Measurements from ENCODE around the gene ZBTB16.

ZBTB16 gene

DNA sequence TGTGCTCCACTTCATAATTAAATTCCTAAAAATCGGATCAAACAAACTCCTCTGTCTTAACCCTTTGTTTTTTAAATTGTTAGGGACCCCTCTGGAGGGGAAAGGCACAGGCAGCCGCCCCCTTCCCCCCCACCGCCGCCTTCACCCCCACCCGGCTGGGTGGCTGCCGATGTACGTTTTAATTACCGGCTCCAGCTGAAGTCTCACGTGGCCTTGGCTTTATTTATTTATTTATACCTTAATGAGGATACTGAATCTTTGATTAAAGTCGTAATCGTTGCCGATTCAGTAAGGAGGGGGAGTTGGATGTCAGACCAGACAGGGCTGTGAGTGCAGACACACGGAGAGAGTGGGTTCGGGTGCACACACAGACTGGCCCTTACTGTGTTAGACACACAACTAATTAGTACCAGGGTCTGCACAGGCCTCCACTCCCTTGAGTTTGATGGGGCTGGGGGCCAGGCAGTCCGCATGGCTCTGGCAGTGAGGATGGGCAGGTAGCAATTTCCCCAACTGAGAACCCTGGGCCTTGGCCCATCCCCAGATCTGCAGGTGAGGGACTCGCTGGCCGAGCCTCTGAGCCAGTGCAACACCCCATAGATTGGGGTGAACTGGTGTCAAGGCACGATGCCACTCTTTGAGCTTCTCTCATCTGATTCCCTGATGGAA is 185.3 kb downstream of the ZBTB16 start:
- H3K4me3 ChIP-seq (replicated peaks in 1 of 2; ENCODE audit: low read depth in 2 of 2, low read length in 2 of 2), result no peak overlapping the region
- no peak for DNase-seq (ENCODE audit: low read depth in 2 of 2)
- TF ChIP-seq CTCF (IDR thresholded peaks at IDR 0.05; ENCODE audit: low read depth, low read length), result no peak

- TF ChIP-seq CTCF (IDR thresholded peaks at IDR 0.05; ENCODE audit: low read depth, low read length), result no peak
- no peak overlapping the region for H3K4me3 ChIP-seq (replicated peaks in 1 of 2; ENCODE audit: low read depth in 2 of 2, low read length in 2 of 2)
- no peak for DNase-seq (ENCODE audit: low read depth in 2 of 2)
These were observed 187.0 kb downstream of the ZBTB16 start for GRCh38 chr11:114246321-114247069.

GRCh38 chr11:114247070-114247789 is 187.7 kb downstream of the ZBTB16 start:
- no peak for TF ChIP-seq CTCF (IDR thresholded peaks at IDR 0.05; ENCODE audit: low read depth, low read length)
- no peak overlapping the region for H3K4me3 ChIP-seq (replicated peaks in 1 of 2; ENCODE audit: low read depth in 2 of 2, low read length in 2 of 2)
- no peak for DNase-seq (ENCODE audit: low read depth in 2 of 2)

- no peak overlapping the region for H3K4me3 ChIP-seq (replicated peaks in 1 of 2; ENCODE audit: low read depth in 2 of 2, low read length in 2 of 2)
- DNase-seq (ENCODE audit: low read depth in 2 of 2), result no peak
- no peak for TF ChIP-seq CTCF (IDR thresholded peaks at IDR 0.05; ENCODE audit: low read depth, low read length)
These were observed 190.7 kb downstream of the ZBTB16 start for GRCh38 chr11:114250180-114250579.

DNA sequence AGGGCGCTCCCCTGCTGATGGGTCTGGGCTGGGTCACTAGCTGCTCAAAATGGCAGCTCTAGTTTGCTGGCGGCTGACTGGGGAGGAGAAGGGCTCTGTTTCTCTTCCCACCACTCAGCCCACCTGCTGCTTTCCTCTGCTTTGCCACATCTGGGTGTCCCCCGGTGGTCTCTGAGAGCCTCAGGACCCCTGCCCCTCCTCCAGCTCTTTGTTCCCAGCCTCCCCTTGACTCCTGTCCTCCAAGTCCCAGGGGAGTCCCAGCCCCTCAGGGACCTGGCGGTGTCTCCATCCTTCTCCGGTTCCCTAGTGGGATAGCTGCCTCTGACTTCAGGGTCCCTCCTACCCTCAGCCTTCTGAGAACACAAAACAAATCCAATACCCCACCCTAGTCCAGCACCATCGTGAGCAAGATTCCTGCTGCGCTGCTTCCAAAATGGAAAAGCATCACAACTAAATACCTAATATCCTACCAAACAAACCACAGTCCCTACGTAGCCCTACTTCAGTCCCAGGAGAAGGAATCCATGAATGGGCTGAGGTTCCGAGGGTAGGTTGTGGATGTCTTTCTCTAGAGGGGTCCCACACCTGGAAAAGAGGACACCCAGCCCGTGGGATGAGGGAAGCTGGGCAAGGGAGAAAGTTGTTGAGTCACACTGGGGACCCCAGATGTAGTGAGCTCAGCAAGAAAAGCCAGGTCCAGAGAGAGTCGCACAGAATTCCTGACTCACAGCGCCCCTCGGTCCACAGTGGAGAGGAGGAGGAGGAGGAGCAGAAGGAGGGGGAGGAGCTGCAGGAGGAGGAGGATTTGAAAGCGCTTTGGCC is 191.7 kb downstream of the ZBTB16 start:
- DNase-seq (ENCODE audit: low read depth in 2 of 2), result peak; percentile 25 to 32
- no peak overlapping the region for H3K4me3 ChIP-seq (replicated peaks in 1 of 2; ENCODE audit: low read depth in 2 of 2, low read length in 2 of 2)
- TF ChIP-seq CTCF (IDR thresholded peaks at IDR 0.05; ENCODE audit: low read depth, low read length), result no peak

- H3K4me3 ChIP-seq (replicated peaks in 1 of 2; ENCODE audit: low read depth in 2 of 2, low read length in 2 of 2), result no peak overlapping the region
- no peak for DNase-seq (ENCODE audit: low read depth in 2 of 2)
- TF ChIP-seq CTCF (IDR thresholded peaks at IDR 0.05; ENCODE audit: low read depth, low read length), result no peak
These were observed 192.4 kb downstream of the ZBTB16 start for GRCh38 chr11:114251815-114252337.

Data from cardiac fibroblast (primary cell).